Left renal pelvis (tissue), 4 donors: ENCODE data around the gene FNTB. TPM values are rescaled to one million over a fixed set of nuclear protein-coding genes. Genes with fewer than 3 reads are reported as not detected.

Experiments used
- DNase-seq, 4 donors: peaks; one replicate each; pipeline ENCODE4 v3.0.0-alpha.2; 2013; ENCODE audit warnings: low read depth in 4 of 4, low spot score in 3 of 4
- polyA plus RNA-seq, 4 donors: library from polyadenylated mRNA; unstranded; fragments of 120-200 nt; gene quantifications; one replicate each; pipeline ENCODE4 v1.2.1, GENCODE V29; 2013; ENCODE audit not compliant: insufficient read length in 4 of 4

FNTB gene
- polyA plus RNA-seq, 4 donors = 24.9 to 37.7 (median 30.7) TPM

DNA sequence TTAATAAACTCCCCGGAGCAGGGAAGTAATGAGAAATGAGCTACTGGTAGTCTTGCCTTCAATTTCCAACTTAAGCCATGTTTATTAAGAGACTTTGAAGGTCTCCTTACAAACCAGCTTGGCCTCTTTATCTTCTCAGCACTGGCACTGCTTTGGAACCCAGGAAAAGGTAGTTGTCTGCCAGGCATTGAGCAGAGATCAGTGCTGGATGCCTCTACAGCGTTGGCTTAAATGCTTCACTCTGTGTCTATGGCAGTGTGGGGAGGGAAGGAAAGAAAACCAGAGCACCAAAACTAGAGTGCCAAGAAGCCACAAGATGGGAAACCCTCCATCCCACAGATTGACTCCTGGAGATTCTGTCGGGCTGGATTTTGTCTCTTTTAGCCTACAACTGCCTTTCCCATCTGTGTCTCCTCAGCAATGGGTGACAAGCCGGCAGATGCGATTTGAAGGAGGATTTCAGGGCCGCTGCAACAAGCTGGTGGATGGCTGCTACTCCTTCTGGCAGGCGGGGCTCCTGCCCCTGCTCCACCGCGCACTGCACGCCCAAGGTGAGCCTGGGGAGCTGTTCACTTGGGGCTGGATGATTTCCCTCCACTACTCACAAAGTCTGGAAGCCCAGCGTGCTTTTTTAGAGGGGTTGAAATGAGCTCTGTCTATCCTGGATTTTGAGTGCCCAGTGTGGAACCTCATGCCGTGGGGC, 57.3 kb downstream of the FNTB start:
- no peak for DNase-seq

DNA sequence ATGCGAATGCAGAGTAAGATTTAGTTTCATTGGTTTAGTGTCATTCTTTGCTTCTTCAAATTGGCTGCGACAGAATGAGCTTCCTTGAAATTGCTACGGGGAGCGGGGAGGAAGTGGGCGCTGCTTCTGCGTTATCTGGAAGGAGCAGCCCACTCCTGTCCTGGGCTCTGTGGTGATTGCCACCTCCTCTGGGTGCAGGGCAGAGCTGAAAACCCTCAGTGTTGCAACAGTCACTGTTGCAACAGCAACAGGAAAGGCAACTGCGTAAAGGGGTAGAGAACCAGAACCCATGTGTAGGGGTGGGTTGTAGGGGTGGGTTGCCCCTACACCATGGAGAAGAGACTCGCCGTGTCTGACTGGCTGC, 57.9 kb downstream of the FNTB start:
- no peak for DNase-seq

- DNase-seq = no peak
These were observed 58.3 kb downstream of the FNTB start for GRCh38 chr14:65045006-65045405.

GRCh38 chr14:65045709-65046108, 59.0 kb downstream of the FNTB start:
- DNase-seq = no peak

DNA sequence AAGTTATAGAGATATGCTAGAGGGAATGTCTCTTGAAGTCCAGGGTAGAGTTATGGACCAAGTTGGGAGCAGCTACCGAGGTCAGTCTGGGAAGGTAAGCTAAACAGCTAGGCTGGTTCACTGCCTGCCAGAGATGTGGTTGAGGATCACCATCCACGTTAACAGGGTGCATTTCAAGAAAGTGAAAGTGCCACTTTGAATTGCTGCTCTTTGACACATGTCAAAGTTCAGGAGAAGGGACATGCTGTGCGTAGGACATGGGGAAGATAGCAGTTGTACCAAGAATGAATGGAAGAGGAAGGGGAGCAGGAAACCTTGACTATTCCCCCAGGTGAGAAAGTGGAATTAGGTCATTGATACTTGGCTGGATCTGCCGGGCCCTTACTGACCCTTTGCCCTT, 66.1 kb downstream of the FNTB start:
- no peak for DNase-seq

DNA sequence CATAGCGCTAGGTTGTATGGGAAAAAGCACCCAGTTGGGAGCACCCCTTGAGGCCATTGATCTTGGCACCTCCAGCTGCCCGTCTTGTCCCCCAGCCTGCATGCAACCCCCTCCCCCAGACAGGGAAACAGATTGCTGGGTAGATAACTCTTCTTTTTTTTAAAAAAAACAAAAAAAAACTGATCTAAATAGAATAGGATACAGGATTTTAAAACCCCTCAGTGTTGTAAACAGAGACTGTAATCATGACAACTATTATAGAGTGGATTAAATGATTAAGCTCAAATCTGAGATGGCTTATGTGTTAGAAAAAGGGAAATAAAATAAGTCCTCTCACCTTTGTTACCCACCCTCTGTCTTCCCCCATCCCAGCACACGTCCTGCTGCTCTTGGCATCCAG, 66.8 kb downstream of the FNTB start:
- DNase-seq = no peak

DNA sequence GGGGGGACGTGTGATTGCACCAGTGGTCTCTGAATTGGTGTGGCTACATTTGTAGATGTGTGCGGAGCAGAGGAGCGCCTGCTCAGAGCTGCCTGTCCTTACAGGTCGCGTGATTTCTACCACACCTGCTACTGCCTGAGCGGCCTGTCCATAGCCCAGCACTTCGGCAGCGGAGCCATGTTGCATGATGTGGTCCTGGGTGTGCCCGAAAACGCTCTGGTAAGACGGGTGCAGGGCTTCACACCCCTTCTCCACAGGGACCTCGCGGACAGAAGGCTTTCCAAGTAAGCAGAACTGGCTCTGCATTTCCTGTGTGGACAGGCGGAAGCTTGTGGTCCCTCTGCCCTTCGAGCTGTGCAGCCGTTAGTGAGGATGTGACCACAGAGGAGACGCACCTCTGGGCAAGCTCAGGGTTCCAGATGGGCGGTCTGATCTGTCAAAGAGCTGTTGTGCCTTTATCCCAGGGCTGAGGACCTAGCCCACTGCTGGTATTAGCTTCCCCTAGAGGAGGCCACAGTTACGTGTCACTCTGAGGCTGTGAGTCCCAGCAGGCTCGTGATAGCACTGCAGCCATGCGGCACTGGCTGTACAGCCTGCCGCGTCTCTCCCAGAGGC, 67.9 kb downstream of the FNTB start:
- no peak for DNase-seq

- no peak for DNase-seq
These were observed 71.0 kb downstream of the FNTB start for GRCh38 chr14:65057695-65058094.

- no peak for DNase-seq
These were observed 75.7 kb downstream of the FNTB start for GRCh38 chr14:65062096-65063075.

- DNase-seq = no peak
These were observed 79.0 kb downstream of the FNTB start for GRCh38 chr14:65065719-65066118.

DNA sequence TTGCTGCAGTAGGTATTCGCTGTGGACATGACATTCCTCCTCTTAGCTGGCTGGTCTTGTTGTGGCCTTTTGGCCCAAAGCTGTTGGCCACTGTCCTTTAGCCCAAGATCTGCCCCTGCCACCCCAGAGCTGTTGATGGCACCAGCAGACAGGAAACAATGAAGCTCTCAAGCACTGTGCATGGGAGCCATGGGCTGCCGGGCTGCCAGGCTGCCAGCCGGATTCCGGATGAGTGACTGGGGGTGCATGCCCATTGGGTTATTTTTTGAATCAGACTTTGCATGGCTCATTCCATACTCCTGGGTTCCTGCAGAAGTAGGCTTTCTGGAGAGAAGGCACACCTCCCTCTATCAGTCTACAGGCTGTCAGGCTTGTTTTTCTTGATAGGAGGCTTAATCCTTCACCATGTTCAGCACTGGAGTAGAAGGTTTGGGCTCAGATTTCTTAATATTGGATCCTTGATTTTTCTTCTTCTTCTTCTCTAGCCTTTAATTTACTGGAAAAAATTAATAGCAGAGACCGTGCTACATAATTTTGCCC, 83.2 kb downstream of the FNTB start:
- no peak for DNase-seq

DNA sequence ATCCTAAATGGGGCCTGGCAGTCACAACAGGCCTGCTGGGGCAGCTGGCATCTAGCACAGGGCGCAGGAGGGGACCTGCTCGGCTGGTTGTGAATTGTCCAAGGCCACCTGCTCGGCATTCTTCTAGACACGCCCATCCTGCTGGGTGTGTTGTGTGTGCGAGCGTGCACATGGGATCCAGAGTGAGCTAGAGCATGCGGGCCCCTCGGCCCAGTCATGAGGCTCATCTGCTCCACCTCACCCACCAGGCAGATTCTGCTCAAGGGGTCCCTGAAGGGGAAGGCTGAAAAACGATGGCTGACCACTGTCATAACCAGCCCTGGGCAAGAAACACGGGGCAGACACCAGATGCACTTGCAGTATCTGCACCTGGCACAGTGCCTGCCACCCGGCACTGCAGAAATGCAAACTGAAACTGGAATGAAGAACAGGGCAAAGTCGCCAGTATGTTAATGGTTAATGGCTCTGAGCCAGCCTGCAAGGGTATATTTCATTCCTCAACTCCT, 83.8 kb downstream of the FNTB start:
- DNase-seq = no peak

DNA sequence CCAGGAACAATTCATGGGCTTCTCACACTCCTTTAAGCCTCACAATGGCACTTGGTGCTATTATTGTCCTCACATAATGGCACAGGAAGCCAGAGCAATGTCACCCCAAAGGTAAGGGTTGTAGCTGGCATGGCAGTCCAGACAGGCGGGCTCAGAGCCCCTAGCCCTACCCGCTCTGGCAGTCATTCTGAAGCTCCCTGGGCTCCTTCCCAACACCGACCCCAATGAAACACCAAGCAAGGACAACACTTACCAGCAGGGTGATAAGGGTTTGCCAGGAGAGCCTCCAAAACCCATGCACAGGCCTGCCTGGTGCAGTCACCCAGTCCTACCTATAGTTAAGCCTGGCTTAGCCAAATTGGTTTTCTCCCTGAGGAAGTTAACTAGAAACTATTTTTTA, 84.8 kb downstream of the FNTB start:
- no peak for DNase-seq

DNA sequence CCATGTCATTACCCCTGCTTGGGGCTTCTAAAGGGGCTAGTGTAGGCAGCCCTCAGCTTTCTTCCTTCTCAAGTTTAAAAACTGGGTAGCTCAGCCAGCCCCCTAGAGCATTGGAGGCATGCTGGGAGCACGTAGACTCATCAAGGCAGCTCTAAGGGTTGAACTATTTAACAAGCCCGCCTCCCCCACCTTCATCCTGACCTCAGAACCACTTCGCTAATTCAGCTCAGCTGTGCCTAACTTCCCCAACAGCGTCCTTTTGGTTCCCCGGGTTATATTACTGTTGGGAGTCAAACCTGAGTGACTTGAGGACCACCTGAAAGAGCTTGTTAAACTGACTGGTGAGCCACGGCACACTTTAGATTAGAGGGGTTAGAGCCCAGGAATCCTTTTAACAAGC, 85.6 kb downstream of the FNTB start:
- no peak for DNase-seq

DNA sequence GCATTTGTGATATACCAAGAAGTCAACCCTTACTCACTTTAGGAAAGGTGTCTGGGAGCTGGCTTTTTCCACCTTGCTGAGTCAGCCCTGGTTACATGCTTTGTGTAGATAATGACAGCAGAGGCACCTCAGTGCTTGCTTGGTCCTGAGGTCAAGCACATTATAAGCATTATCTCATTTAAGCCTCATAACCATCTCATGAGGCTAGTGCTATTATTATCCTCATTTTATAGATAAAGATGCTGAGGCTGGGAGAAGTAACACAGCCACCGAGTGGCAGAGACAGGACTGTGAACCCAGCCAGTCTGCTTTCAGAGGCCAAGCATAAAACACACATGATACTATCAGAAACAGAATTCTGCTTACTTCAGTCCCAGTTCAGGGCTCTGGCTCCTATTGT, 86.2 kb downstream of the FNTB start:
- no peak for DNase-seq

DNA sequence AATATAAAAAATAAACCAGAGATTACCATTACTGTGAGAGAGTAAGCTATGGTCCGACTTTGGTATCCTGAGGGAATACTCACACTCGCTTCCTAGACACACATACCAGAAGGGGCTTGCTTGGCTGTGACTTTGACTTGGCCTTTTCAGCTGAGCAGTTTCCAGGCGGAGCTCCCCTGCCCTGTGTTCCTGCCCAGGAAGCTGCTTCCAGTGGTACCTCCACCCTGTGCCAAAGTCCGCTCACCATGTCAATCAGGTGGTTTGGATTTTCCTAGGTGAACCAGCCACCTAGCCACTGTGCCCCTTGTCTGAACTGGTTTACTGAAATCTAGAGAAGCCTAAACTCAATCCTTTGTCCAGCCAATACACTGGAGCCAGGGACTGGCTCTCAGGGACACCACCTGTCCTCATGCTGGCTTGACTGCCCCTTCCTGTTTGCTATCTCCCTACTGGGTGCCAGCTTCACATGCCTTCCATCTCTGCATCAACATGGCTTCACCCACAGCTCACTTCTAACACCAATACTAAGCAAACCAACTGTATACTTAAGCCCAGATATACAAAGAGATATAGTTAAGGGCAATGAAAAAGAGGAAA, 87.0 kb downstream of the FNTB start:
- DNase-seq = peak in 1 of 4 donors; percentile 22

DNA sequence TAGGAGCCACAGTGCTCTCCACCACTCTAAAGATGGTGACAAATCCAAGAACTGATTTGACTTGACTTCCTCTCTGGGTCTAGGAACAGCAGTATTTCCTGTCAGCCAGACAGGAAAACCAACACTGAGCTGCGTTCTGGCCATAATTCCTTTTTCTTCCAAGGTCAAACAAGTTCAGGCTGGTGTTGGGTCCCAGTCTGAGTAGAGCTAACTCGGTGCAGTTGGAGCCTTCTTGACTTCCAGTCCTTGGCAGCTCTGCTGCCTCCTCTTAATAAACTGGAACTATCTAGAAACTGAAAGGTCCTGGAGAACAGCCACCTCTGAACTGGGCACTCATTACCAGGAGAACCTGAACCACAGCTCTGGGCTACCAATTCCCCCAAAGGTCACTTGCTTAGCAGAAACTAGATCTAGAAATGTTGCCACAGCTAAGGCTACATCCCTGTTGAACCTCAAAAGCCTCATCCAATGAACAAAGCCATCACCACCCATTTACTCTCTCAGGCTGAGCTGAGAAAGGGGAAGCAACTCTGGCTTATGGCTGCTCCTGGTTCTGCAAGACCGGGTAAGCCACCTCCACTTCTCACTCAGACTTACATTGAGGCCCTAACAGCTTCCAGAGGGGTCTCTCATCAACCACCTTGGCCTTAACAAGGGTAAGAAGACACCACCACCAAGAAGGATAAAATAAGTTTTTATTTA, 87.9 kb downstream of the FNTB start:
- DNase-seq = no peak

- DNase-seq = no peak
These were observed 89.1 kb downstream of the FNTB start for GRCh38 chr14:65075628-65076325.

- no peak for DNase-seq
These were observed 90.6 kb downstream of the FNTB start for GRCh38 chr14:65077318-65077717.
